MG63 (cell line): ENCODE measurements around the gene C15orf40. TPM values are rescaled to one million over a fixed set of nuclear protein-coding genes. Genes with fewer than 3 reads are reported as not detected.
"Not testable (repeated sequence)": the region's sequence is repeated elsewhere in the genome, so short reads cannot be mapped to it uniquely, and the experiment has no call there.

ENCODE experiments used
- DNase-seq: peaks from one replicate; pipeline ENCODE4 v3.0.0-alpha.2; 2020
- H3K27me3 ChIP-seq: fragments of 250-450 bp; sonication (Bioruptor Pico); 2 replicates; pipeline ENCODE4 v1.5.1; 2020; ENCODE audit warnings: mild to moderate bottlenecking, moderate library complexity
- H3K36me3 ChIP-seq: fragments of 250-450 bp; sonication (Bioruptor Pico); 2 replicates; pipeline ENCODE4 v1.5.1; 2020; ENCODE audit warnings: mild to moderate bottlenecking, moderate library complexity
- H3K4me3 ChIP-seq: fragments of 250-450 bp; sonication (Bioruptor Pico); 2 replicates; pipeline ENCODE4 v1.5.1; 2020; ENCODE audit warnings: mild to moderate bottlenecking, moderate library complexity
- H3K9me3 ChIP-seq: fragments of 250-450 bp; sonication (Bioruptor Pico); 2 replicates; pipeline ENCODE4 v1.5.1; 2020; ENCODE audit warnings: mild to moderate bottlenecking, moderate library complexity
- total RNA-seq: library from RNA; depleted of rRNA; stranded (reverse); fragments of >200 nt; shearing (Covaris generic); gene quantifications from 2 replicates; pipeline ENCODE4 v1.2.3, GENCODE V29; 2014; ENCODE audit warnings: low replicate concordance; rRNA removed

Gene C15orf40
- total RNA-seq, 1 experiment from 2014 or later = 41.4 TPM

- no peak overlapping the region for H3K4me3 ChIP-seq
- DNase-seq = no peak
- H3K9me3 ChIP-seq = no peaks in the 10 kb centered on the region
- no peaks in the 10 kb centered on the region for H3K36me3 ChIP-seq
- H3K27me3 ChIP-seq = no peaks in the 10 kb centered on the region
These were observed 67.4 kb downstream of the C15orf40 start for GRCh38 chr15:82944056-82944455.

DNA sequence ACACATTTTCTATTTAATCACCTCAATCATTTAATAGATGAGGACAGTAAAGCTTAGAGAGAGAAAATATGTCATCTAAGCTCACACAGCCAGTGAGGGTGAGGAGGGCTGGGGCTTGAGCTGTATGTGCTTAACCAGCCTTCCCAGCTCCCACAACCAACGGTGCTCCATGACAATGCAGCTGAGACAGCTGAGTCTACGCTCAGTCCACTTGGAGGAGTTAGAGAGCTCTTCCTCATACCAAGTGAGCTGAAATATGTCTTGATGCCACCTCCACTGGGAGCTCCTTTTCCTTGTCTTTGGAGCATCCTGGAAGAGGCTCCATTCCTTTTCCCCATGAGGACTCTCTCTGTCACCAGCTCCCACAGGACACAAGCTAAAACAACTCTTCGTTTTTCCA is 68.3 kb downstream of the C15orf40 start:
- H3K36me3 ChIP-seq = no peaks in the 10 kb centered on the region
- H3K27me3 ChIP-seq = no peaks in the 10 kb centered on the region
- H3K4me3 ChIP-seq = no peak overlapping the region
- peak; percentile 15 for DNase-seq
- H3K9me3 ChIP-seq = no peaks in the 10 kb centered on the region

- DNase-seq = peak; percentile 93
- no peaks in the 10 kb centered on the region for H3K36me3 ChIP-seq
- H3K9me3 ChIP-seq = no peaks in the 10 kb centered on the region
- H3K27me3 ChIP-seq = no peaks in the 10 kb centered on the region
- H3K4me3 ChIP-seq = no peak overlapping the region
These were observed 68.7 kb downstream of the C15orf40 start for GRCh38 chr15:82942691-82943090.

DNA sequence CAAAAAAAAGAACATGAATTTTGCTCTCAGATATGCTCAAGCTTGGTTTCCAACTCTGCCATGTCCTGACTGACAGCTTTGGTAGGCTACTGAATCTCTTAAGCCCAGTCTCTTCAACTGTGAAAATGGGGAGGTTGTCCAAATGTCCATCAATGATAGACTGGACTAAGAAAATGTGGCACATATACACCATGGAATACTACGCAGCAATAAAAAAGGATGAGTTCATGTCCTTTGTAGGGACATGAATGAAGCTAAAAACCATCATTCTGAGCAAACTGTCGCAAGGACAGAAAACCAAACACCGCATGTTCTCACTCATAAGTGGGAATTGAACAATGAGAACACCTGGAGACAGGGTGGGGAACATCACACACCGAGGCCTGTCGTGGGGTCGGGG is 71.8 kb downstream of the C15orf40 start:
- not testable (repeated sequence) for DNase-seq, H3K36me3 ChIP-seq, H3K27me3 ChIP-seq, H3K4me3 ChIP-seq, H3K9me3 ChIP-seq

Other genes with a start within 250 kb of the C15orf40 start
- gene FSD2, start 205.6 kb downstream of the C15orf40 start, total RNA-seq = not detected in 2 replicates
- 3.6 and 6.2 TPM in 2 replicates for gene WHAMM, start 202.0 kb downstream of the C15orf40 start, total RNA-seq
- gene HOMER2, start 58.9 kb downstream of the C15orf40 start, total RNA-seq = 19.6 and 19.7 TPM in 2 replicates
- gene RAMAC, start 25.4 kb downstream of the C15orf40 start, total RNA-seq = 25.1 and 28.5 TPM in 2 replicates
- gene BTBD1, start 55.6 kb upstream of the C15orf40 start, total RNA-seq = 90.8 and 91.9 TPM in 2 replicates
- gene TM6SF1, start 96.0 kb upstream of the C15orf40 start, total RNA-seq = 1.6 and 1.7 TPM in 2 replicates
- gene HDGFL3, start 196.2 kb upstream of the C15orf40 start, total RNA-seq = 24.9 and 42.7 TPM in 2 replicates